ENCODE data around the gene ATP2C2.

ATP2C2 gene

DNA sequence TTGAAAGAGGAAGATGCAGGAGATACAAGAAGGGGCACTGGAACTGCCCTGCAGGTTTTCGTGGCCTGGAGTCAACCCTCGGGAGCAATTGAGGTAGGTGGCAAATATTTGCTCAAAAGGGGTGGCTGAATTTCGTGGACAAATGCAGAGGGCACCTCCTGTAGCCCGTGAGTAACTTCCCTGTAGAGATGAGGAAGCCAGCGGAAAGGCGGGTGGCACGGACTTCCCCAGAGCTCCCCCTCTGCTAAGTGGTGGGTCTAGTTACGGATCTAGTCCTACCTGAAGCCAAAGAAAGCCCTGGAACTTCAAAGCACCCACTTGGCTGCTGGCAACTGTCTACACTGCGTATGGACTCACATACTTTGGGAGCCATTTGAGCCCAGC is 1.0 kb upstream of the ATP2C2 start:
- Histone ChIP-seq H3K4me2 (ENCODE audit: low read depth, low read length) (no peak overlapping the region), H3K9ac (ENCODE audit: low read length) (no peak overlapping the region), H3K36me3 (replicated peaks; ENCODE audit: insufficient read depth, low read length) (no peaks in the 10 kb centered on the region), H3F3A (ENCODE audit: insufficient read depth, low read length) (no peaks in the 10 kb centered on the region), H3K27me3 (replicated peaks; ENCODE audit: insufficient read depth, low read length) (peaks cover 12% of the 10 kb centered on the region), H3K27ac (ENCODE audit: low read length) (no peak overlapping the region), H3K9me3 (replicated peaks; ENCODE audit: insufficient read depth, low read length) (no peaks in the 10 kb centered on the region), H3K79me2 (ENCODE audit: low read length) (no peaks in the 10 kb centered on the region), H3K9me2 (replicated peaks; ENCODE audit: insufficient read depth, low read length) (no peaks in the 10 kb centered on the region), H2AFZ (ENCODE audit: low read length) (no peak overlapping the region), H3K4me1 (ENCODE audit: low read length) (no peaks in the 10 kb centered on the region), H4K20me1 (ENCODE audit: insufficient read depth, low read length) (no peaks in the 10 kb centered on the region), H3K4me3 (ENCODE audit: low read length) (no peak overlapping the region)
- TF ChIP-seq, protein P1, sequence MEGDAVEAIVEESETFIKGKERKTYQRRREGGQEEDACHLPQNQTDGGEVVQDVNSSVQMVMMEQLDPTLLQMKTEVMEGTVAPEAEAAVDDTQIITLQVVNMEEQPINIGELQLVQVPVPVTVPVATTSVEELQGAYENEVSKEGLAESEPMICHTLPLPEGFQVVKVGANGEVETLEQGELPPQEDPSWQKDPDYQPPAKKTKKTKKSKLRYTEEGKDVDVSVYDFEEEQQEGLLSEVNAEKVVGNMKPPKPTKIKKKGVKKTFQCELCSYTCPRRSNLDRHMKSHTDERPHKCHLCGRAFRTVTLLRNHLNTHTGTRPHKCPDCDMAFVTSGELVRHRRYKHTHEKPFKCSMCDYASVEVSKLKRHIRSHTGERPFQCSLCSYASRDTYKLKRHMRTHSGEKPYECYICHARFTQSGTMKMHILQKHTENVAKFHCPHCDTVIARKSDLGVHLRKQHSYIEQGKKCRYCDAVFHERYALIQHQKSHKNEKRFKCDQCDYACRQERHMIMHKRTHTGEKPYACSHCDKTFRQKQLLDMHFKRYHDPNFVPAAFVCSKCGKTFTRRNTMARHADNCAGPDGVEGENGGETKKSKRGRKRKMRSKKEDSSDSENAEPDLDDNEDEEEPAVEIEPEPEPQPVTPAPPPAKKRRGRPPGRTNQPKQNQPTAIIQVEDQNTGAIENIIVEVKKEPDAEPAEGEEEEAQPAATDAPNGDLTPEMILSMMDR (IDR thresholded peaks at IDR 0.05; ENCODE audit: low read length): no peak
- no peak for TF ChIP-seq EZH2 (optimal IDR thresholded peaks at IDR 0.05; ENCODE audit: low read depth, low read length)
- TF ChIP-seq EZH2phosphoT487 (IDR thresholded peaks at IDR 0.05; ENCODE audit: low read length): no peak
- no peak for DNase-seq

DNA sequence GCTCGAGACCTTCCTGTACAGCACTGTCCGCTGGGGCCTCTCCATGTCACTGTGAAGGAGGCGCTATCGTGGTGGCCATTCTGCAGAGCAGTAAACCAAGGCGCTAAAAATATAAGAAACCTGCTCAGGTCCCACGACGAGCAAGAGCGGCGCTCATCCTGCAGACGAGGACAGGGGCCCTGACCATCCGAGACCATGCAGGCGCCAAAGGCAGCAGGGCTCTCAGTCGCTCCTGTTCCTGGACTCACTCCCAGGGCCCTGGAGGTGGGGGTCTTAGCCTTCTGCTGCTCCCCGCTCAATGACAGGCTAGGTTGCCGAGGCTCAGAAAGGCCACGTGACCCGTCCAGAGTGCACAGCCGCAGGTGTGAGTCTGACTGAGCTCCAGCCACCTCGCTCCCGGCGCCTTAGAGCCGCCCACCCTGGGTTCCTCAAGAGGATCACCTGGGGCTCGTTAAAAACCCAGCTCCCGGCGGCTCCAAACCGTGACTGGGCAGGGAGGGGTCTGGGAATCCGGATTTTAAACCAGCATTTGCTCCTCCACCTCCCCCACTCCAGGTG is 509 bp upstream of the ATP2C2 start:
- DNase-seq: no peak
- no peak overlapping the region for H3K9ac ChIP-seq (ENCODE audit: low read length)
- no peaks in the 10 kb centered on the region for H3K9me2 ChIP-seq (replicated peaks; ENCODE audit: insufficient read depth, low read length)
- no peaks in the 10 kb centered on the region for H3F3A ChIP-seq (ENCODE audit: insufficient read depth, low read length)
- H3K4me1 ChIP-seq (ENCODE audit: low read length): no peaks in the 10 kb centered on the region
- no peaks in the 10 kb centered on the region for H3K9me3 ChIP-seq (replicated peaks; ENCODE audit: insufficient read depth, low read length)
- no peaks in the 10 kb centered on the region for H4K20me1 ChIP-seq (ENCODE audit: insufficient read depth, low read length)
- H3K36me3 ChIP-seq (replicated peaks; ENCODE audit: insufficient read depth, low read length): no peaks in the 10 kb centered on the region
- peaks cover 12% of the 10 kb centered on the region for H3K27me3 ChIP-seq (replicated peaks; ENCODE audit: insufficient read depth, low read length)
- TF ChIP-seq, protein P1 (IDR thresholded peaks at IDR 0.05; ENCODE audit: low read length): no peak
- TF ChIP-seq EZH2 (optimal IDR thresholded peaks at IDR 0.05; ENCODE audit: low read depth, low read length) (no peak), EZH2phosphoT487 (IDR thresholded peaks at IDR 0.05; ENCODE audit: low read length) (no peak)
- no peak overlapping the region for H2AFZ ChIP-seq (ENCODE audit: low read length)
- no peak overlapping the region for H3K27ac ChIP-seq (ENCODE audit: low read length)
- no peak overlapping the region for H3K4me3 ChIP-seq (ENCODE audit: low read length)
- H3K4me2 ChIP-seq (ENCODE audit: low read depth, low read length): no peak overlapping the region
- H3K79me2 ChIP-seq (ENCODE audit: low read length): no peaks in the 10 kb centered on the region

DNA sequence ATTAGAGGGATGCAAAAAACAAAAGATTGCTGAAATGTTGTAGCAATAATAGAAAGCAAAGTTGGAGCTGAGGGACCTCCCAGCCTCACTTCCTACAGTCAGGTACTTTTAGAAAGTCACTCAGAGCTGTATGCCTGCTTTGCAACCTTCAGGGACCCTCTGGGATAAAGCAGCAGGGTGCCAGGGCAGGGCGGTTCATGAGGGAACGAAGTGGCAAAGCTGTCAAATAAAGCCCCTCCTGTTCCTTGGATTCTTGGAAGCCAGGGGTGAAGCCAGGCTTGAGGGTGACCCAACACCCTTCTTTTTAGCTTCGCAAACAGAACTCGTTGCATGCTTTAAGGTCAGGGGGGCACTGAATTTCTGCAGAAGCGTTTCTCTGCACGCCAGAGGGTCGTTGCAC is 767 bp downstream of the ATP2C2 start:
- no peaks in the 10 kb centered on the region for H4K20me1 ChIP-seq (ENCODE audit: insufficient read depth, low read length)
- DNase-seq: no peak
- H3K9ac ChIP-seq (ENCODE audit: low read length): no peak overlapping the region
- no peaks in the 10 kb centered on the region for H3K9me2 ChIP-seq (replicated peaks; ENCODE audit: insufficient read depth, low read length)
- H2AFZ ChIP-seq (ENCODE audit: low read length): no peak overlapping the region
- no peaks in the 10 kb centered on the region for H3F3A ChIP-seq (ENCODE audit: insufficient read depth, low read length)
- no peak overlapping the region for H3K4me2 ChIP-seq (ENCODE audit: low read depth, low read length)
- H3K4me1 ChIP-seq (ENCODE audit: low read length): no peaks in the 10 kb centered on the region
- no peak for TF ChIP-seq EZH2 (optimal IDR thresholded peaks at IDR 0.05; ENCODE audit: low read depth, low read length)
- TF ChIP-seq EZH2phosphoT487 (IDR thresholded peaks at IDR 0.05; ENCODE audit: low read length): no peak
- TF ChIP-seq, protein P1 (IDR thresholded peaks at IDR 0.05; ENCODE audit: low read length): no peak
- no peaks in the 10 kb centered on the region for H3K79me2 ChIP-seq (ENCODE audit: low read length)
- H3K36me3 ChIP-seq (replicated peaks; ENCODE audit: insufficient read depth, low read length): no peaks in the 10 kb centered on the region
- peaks cover 8% of the 10 kb centered on the region for H3K27me3 ChIP-seq (replicated peaks; ENCODE audit: insufficient read depth, low read length)
- H3K9me3 ChIP-seq (replicated peaks; ENCODE audit: insufficient read depth, low read length): no peaks in the 10 kb centered on the region
- no peak overlapping the region for H3K4me3 ChIP-seq (ENCODE audit: low read length)
- no peak overlapping the region for H3K27ac ChIP-seq (ENCODE audit: low read length)
